Liver (tissue), 9 donors: ENCODE measurements around the gene GPR62. TPM values are rescaled to one million over a fixed set of nuclear protein-coding genes. Genes with fewer than 3 reads are reported as not detected.
A peak's percentile ranks its signal among the peaks of the same experiment; 100 is the strongest.

Experiments used
- DNase-seq: peaks from one replicate; pipeline ENCODE4 v3.0.0-alpha.2; 2017; ENCODE audit warnings: low spot score
- H3K27ac ChIP-seq, 2 donors: one replicate each; pipeline ENCODE4 v1.7.0; 2013; ENCODE audit warnings: inconsistent platforms in 2 of 2, low read length in 2 of 2, control low read depth in 1 of 2, low read depth in 1 of 2, mild to moderate bottlenecking in 1 of 2
- H3K27me3 ChIP-seq, 4 donors: one replicate each; pipeline versions ENCODE4 v1.6.1 to v1.7.0; 2013; ENCODE audit warnings: low read length in 3 of 4, inconsistent platforms in 1 of 4, mild to moderate bottlenecking in 1 of 4, moderate library complexity in 1 of 4; ENCODE audit not compliant: control insufficient read depth in 4 of 4, insufficient read depth in 4 of 4
- H3K36me3 ChIP-seq, 4 donors: one replicate each; pipeline versions ENCODE4 v1.6.1 to v1.7.0; 2013; ENCODE audit warnings: low read length in 3 of 4, mild to moderate bottlenecking in 3 of 4, low read depth in 1 of 4, moderate library complexity in 1 of 4; ENCODE audit not compliant: control insufficient read depth in 4 of 4, insufficient read depth in 3 of 4
- H3K4me1 ChIP-seq, 4 donors: one replicate each; pipeline versions ENCODE4 v1.6.1 to v1.7.0; 2013; ENCODE audit warnings: low read length in 3 of 4, mild to moderate bottlenecking in 3 of 4, moderate library complexity in 1 of 4; ENCODE audit not compliant: control insufficient read depth in 4 of 4, insufficient read depth in 4 of 4
- H3K4me3 ChIP-seq, 3 donors: one replicate each; pipeline versions ENCODE4 v1.6.1 to v1.7.0; 2013; ENCODE audit warnings: low read length in 3 of 3, control low read depth in 1 of 3, low read depth in 1 of 3, mild to moderate bottlenecking in 1 of 3
- H3K9ac ChIP-seq, 2 donors: one replicate each; pipeline ENCODE4 v1.7.0; 2013; ENCODE audit warnings: low read length in 2 of 2, mild to moderate bottlenecking in 2 of 2, moderate library complexity in 2 of 2, control low read depth in 1 of 2, low read depth in 1 of 2
- H3K9me3 ChIP-seq, 4 donors: one replicate each; pipeline versions ENCODE4 v1.6.1 to v1.7.0; 2013; ENCODE audit warnings: low read length in 3 of 4; ENCODE audit not compliant: control insufficient read depth in 4 of 4
- FOXA1 ChIP-seq: IDR thresholded peaks from 2 replicates; pipeline ENCODE4 v1.6.1; 2016; ENCODE audit warnings: antibody characterized with exemption
- FOXA2 ChIP-seq: IDR thresholded peaks from 2 replicates; pipeline ENCODE4 v1.6.1; 2016; ENCODE audit warnings: antibody characterized with exemption
- HNF4A ChIP-seq, 2 donors: conservative IDR thresholded peaks; 2 replicates each; pipeline ENCODE4 v1.6.1; 2016; ENCODE audit warnings: antibody characterized with exemption in 2 of 2, mild to moderate bottlenecking in 2 of 2
- HNF4G ChIP-seq: IDR thresholded peaks from 2 replicates; pipeline ENCODE4 v1.6.1; 2016; ENCODE audit warnings: antibody characterized with exemption
- JUND ChIP-seq, 2 donors: IDR thresholded peaks; 2 replicates each; pipeline ENCODE4 v1.6.1; 2016; ENCODE audit warnings: antibody characterized with exemption in 2 of 2
- NR2F2 ChIP-seq: IDR thresholded peaks from 2 replicates; pipeline ENCODE4 v1.6.1; 2016; ENCODE audit warnings: antibody characterized with exemption
- RAD21 ChIP-seq, 2 donors: IDR thresholded peaks; 2 replicates each; pipeline ENCODE4 v1.6.1; 2016; ENCODE audit warnings: antibody characterized with exemption in 2 of 2, mild to moderate bottlenecking in 2 of 2
- RXRA ChIP-seq, 2 donors: IDR thresholded peaks; 2 replicates each; pipeline ENCODE4 v1.6.1; 2017 to 2018; ENCODE audit warnings: antibody characterized with exemption in 2 of 2, mild to moderate bottlenecking in 1 of 2
- SP1 ChIP-seq: IDR thresholded peaks from 2 replicates; pipeline ENCODE4 v1.6.1; 2018; ENCODE audit warnings: antibody characterized with exemption, mild to moderate bottlenecking
- TAF1 ChIP-seq: conservative IDR thresholded peaks from 2 replicates; pipeline ENCODE4 v1.6.1; 2016; ENCODE audit warnings: antibody characterized with exemption, mild to moderate bottlenecking
- WGBS: extraction: QIAGEN DNeasy Blood & Tissue Kit; methylation state at CpG from one replicate; pipeline ENCODE4 v1.1.7; 2013; 5-methylcytosine and 5-hydroxymethylcytosine counted together
- polyA plus RNA-seq, 2 donors: library from polyadenylated mRNA; stranded (reverse) in 1 of 2; unstranded in 1 of 2; fragments of 200-250 nt in 1 of 2; fragments of >200 nt in 1 of 2; fragmentation: Nextera tagmentation in 1 of 2; extraction: Ambion mirVana in 1 of 2; gene quantifications; one replicate each; pipeline versions ENCODE4 v1.2.1 to v1.2.3, GENCODE V29; 2013 to 2015
- total RNA-seq, 2 donors: library from RNA; depleted of rRNA; stranded (reverse); fragments of >200 nt; gene quantifications; one replicate each; pipeline ENCODE4 v1.2.3, GENCODE V29; 2014
- TF ChIP-seq, protein P1 (sequence below): fragments of 150-350 bp; IDR thresholded peaks from 2 replicates; pipeline ENCODE4 v1.5.1; 2017; ENCODE audit warnings: improper control_type of control experiment, low read depth, low read length; ENCODE audit not compliant: missing input control
- TF ChIP-seq, protein P2 (sequence below): IDR thresholded peaks from 2 replicates; pipeline ENCODE4 v1.6.1; 2016; ENCODE audit warnings: antibody characterized with exemption
- TF ChIP-seq, protein P3 (sequence below): IDR thresholded peaks from 2 replicates; pipeline ENCODE4 v1.6.1; 2016; ENCODE audit warnings: antibody characterized with exemption
- TF ChIP-seq, protein P4 (sequence below): IDR thresholded peaks from 2 replicates; pipeline ENCODE4 v1.6.1; 2016; ENCODE audit warnings: antibody characterized with exemption
- donor health status: healthy.
- donor health status: healthy.
- donor health status: healthy.
- donor health status: healthy.
- donor health status: healthy.

Gene GPR62
- total and polyA plus RNA-seq, 4 donors: 0.07 to 0.08 TPM; not detected in 2

DNA sequence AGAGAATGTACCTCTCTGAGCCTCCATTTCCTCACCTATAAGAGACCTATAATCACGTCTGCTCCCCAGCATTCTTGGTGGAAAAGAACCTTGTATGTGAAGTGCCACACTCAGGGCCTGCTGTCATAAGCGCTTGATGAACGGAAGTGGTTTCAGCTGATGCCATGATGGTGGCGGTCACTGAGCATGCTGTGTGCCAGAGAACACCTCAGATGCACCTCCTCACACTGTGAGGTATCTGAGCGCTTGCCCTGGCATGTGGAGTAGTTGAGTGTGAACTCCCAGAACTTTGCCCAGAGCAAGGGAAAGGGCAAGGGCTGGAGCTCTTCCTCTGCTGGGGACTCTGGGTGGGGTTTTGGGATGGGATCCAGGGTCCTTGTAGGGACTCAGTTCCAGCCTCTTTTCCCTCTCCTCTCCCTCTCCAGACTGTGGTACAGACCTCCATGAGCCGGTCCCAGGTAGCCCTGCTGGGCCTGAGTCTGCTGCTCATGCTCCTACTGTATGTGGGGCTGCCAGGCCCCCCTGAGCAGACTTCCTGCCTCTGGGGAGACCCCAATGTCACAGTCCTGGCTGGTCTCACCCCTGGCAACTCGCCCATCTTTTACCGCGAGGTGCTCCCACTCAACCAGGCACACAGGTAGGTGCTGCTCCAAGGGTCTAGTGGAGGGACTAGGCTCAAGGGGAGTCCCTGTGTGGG is 22.4 kb downstream of the GPR62 start:
- WGBS: 84% methylated on average over 9 of the region's 9 CpGs
- no peak for DNase-seq
- Histone ChIP-seq H3K27me3 (no peaks in the 10 kb centered on the region), H3K4me3 (no peak overlapping the region), H3K9me3 (no peaks in the 10 kb centered on the region), H3K36me3 (no peaks in the 10 kb centered on the region), H3K9ac (no peak overlapping the region), H3K27ac (peak overlapping the region; percentile 11 to 30), H3K4me1 (peaks cover 11 to 42% (median 27%) of the 10 kb centered on the region in 4 donors)
- no peak for TF ChIP-seq JUND (IDR thresholded peaks at IDR 0.05)
- TF ChIP-seq, protein P1, sequence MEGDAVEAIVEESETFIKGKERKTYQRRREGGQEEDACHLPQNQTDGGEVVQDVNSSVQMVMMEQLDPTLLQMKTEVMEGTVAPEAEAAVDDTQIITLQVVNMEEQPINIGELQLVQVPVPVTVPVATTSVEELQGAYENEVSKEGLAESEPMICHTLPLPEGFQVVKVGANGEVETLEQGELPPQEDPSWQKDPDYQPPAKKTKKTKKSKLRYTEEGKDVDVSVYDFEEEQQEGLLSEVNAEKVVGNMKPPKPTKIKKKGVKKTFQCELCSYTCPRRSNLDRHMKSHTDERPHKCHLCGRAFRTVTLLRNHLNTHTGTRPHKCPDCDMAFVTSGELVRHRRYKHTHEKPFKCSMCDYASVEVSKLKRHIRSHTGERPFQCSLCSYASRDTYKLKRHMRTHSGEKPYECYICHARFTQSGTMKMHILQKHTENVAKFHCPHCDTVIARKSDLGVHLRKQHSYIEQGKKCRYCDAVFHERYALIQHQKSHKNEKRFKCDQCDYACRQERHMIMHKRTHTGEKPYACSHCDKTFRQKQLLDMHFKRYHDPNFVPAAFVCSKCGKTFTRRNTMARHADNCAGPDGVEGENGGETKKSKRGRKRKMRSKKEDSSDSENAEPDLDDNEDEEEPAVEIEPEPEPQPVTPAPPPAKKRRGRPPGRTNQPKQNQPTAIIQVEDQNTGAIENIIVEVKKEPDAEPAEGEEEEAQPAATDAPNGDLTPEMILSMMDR: no peak
- TF ChIP-seq HNF4A (conservative IDR thresholded peaks at IDR 0.05): no peak

DNA sequence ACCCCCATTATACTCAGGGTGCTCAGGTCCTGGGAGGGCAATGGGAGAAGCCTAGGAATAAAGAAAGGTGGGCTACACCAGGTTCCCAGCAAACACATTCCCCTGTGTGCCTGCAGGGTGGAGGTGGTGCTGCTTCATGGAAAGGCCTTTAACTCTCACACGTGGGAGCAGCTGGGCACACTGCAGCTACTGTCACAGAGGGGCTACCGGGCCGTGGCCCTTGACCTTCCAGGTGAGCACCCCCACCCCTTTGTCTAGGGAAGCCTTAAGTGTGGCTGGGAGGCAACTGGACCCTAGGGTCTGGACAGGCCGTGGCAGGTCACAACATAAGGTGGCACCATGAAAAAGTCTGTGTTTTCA is 22.9 kb downstream of the GPR62 start:
- DNase-seq: no peak
- Histone ChIP-seq H3K9ac (no peak overlapping the region), H3K4me3 (no peak overlapping the region), H3K4me1 (peaks cover 11 to 45% (median 27%) of the 10 kb centered on the region in 4 donors), H3K36me3 (no peaks in the 10 kb centered on the region), H3K27ac (peak overlapping the region in 1 of 2 donors; percentile 30), H3K27me3 (no peaks in the 10 kb centered on the region), H3K9me3 (no peaks in the 10 kb centered on the region)
- 79% methylated on average over 4 of the region's 4 CpGs for WGBS
- TF ChIP-seq SP1 (no peak), FOXA2 (no peak), NR2F2 (no peak), TAF1 (no peak), HNF4G (no peak)
- TF ChIP-seq, protein P1: no peak
- TF ChIP-seq, protein P2, sequence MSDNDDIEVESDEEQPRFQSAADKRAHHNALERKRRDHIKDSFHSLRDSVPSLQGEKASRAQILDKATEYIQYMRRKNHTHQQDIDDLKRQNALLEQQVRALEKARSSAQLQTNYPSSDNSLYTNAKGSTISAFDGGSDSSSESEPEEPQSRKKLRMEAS: no peak

DNA sequence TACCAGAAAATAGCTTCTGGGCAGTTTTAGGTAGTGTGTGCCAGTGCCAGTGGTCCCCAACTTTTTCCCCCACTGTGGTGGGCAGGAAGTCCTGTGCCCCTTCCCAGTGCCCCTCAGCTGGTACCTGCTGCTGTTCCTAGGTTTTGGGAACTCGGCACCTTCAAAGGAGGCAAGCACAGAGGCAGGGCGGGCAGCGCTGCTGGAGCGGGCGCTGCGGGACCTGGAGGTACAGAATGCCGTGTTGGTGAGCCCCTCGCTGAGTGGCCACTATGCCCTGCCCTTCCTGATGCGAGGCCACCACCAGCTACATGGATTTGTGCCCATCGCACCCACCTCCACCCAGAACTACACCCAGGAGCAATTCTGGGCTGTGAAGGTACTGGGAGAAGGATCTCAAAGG is 25.1 kb downstream of the GPR62 start:
- WGBS: 97% methylated on average over 10 of the region's 10 CpGs
- H3K9me3 ChIP-seq: no peaks in the 10 kb centered on the region
- H3K4me1 ChIP-seq: peaks cover 10 to 49% (median 30%) of the 10 kb centered on the region in 4 donors
- H3K9ac ChIP-seq: no peak overlapping the region
- H3K27ac ChIP-seq: peak overlapping the region in 1 of 2 donors; percentile 25
- DNase-seq: no peak
- no peaks in the 10 kb centered on the region for H3K36me3 ChIP-seq
- H3K27me3 ChIP-seq: no peaks in the 10 kb centered on the region
- H3K4me3 ChIP-seq: no peak overlapping the region
- TF ChIP-seq HNF4A (conservative IDR thresholded peaks at IDR 0.05): no peak
- TF ChIP-seq RAD21 (IDR thresholded peaks at IDR 0.05): no peak
- TF ChIP-seq FOXA2: no peak
- TF ChIP-seq TAF1: no peak
- TF ChIP-seq, protein P1: no peak
- no peak for TF ChIP-seq RXRA (IDR thresholded peaks at IDR 0.05)
- TF ChIP-seq, protein P3, sequence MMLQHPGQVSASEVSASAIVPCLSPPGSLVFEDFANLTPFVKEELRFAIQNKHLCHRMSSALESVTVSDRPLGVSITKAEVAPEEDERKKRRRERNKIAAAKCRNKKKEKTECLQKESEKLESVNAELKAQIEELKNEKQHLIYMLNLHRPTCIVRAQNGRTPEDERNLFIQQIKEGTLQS: no peak
- TF ChIP-seq FOXA1: no peak
- TF ChIP-seq, protein P4, sequence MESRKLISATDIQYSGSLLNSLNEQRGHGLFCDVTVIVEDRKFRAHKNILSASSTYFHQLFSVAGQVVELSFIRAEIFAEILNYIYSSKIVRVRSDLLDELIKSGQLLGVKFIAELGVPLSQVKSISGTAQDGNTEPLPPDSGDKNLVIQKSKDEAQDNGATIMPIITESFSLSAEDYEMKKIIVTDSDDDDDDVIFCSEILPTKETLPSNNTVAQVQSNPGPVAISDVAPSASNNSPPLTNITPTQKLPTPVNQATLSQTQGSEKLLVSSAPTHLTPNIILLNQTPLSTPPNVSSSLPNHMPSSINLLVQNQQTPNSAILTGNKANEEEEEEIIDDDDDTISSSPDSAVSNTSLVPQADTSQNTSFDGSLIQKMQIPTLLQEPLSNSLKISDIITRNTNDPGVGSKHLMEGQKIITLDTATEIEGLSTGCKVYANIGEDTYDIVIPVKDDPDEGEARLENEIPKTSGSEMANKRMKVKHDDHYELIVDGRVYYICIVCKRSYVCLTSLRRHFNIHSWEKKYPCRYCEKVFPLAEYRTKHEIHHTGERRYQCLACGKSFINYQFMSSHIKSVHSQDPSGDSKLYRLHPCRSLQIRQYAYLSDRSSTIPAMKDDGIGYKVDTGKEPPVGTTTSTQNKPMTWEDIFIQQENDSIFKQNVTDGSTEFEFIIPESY: no peak
- TF ChIP-seq NR2F2: no peak
- TF ChIP-seq HNF4G: no peak
